Mucosa of descending colon (tissue), 3 donors: ENCODE measurements around the gene PPP1R16B. TPM values are rescaled to one million over a fixed set of nuclear protein-coding genes. Genes with fewer than 3 reads are reported as not detected.
"Not testable (repeated sequence)": the region's sequence is repeated elsewhere in the genome, so short reads cannot be mapped to it uniquely, and the experiment has no call there.

Experiments
- ATAC-seq: fragments of 200-7000 bp; cut with Tn5 transposase; one replicate; pipeline ENCODE4 v1.9.1; 2020; ENCODE audit warnings: mild to moderate bottlenecking, moderate library complexity
- DNase-seq, 3 donors: peaks; one replicate each; pipeline ENCODE4 v3.0.0-alpha.2; 2020
- H3K36me3 ChIP-seq: fragments of 200-600 bp; one replicate; pipeline ENCODE4 v1.8.0; 2021; ENCODE audit warnings: low read depth, mild to moderate bottlenecking
- H3K4me1 ChIP-seq: fragments of 200-600 bp; one replicate; pipeline ENCODE4 v1.8.0; 2021; ENCODE audit warnings: low read depth, mild to moderate bottlenecking
- H3K4me3 ChIP-seq: fragments of 200-600 bp; one replicate; pipeline ENCODE4 v1.8.0; 2021; ENCODE audit warnings: mild to moderate bottlenecking
- H3K9me3 ChIP-seq: fragments of 200-600 bp; one replicate; pipeline ENCODE4 v1.8.0; 2021; ENCODE audit warnings: mild to moderate bottlenecking
- CTCF ChIP-seq: fragments of 200-600 bp; IDR thresholded peaks from one replicate; pipeline ENCODE4 v1.8.0; 2022; ENCODE audit warnings: antibody characterized with exemption, mild to moderate bottlenecking
- intact Hi-C, 2 donors: fragments of 100-400 bp; cut with DNase I in 1 of 2; cut with micrococcal nuclease in 1 of 2; formaldehyde crosslinking; loops; one replicate each; pipeline versions ENCODE4 v1.11.0 to v1.11.1; 2022; cut with DNase I, micrococcal nuclease
- total RNA-seq, 3 donors: library from RNA; stranded (reverse); fragmentation: NEBNext Ultra II Directional in 2 of 3; extraction: Animal tissue kit (Norgen Biotek cat#: 25700) in 2 of 3; gene quantifications; one replicate each; pipeline versions ENCODE4 v1.2.1 to v1.2.4, GENCODE V29; 2021 to 2023
- donor health status: DM: no; HTN: no; CAD: no; lungs with moderate emphysema.
- donor health status: DM: no; HTN: no; CAD: no.
- donor health status: DM: no; HTN: yes; CAD: no.

Gene PPP1R16B
- total RNA-seq, 3 donors from 2014 or later = 4.4 to 5.6 (median 4.4) TPM

DNA sequence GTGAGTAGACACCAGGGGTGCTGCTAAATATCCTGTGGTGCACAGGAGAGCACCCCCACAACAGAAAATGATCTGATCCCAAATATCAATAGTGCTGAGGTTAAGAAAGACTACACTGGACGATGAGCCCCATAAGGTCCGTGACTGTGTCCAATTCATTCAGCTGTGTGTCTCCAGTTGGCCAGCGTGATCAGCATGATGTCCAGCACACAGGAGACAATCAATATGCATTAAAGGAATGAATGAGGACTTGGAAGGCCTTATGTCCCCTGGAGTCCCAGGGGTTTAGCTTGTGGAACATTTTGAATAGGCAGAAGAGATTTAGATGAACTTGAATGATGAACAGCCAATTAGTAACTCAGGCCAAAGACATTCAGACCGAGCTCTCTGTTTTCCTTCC lies 6.3 kb downstream of the PPP1R16B start:
- no peak for TF ChIP-seq CTCF
- Histone ChIP-seq H3K4me1 (no peaks in the 10 kb centered on the region), H3K9me3 (no peaks in the 10 kb centered on the region), H3K4me3 (no peak overlapping the region), H3K36me3 (no peaks in the 10 kb centered on the region)
- DNase-seq (no peak), ATAC-seq (no peak)
- intact Hi-C loops = no loop called here

GRCh38 chr20:38812182-38812581 lies 6.7 kb downstream of the PPP1R16B start:
- DNase-seq = no peak
- ATAC-seq = no peak
- no peak overlapping the region for H3K4me3 ChIP-seq

DNA sequence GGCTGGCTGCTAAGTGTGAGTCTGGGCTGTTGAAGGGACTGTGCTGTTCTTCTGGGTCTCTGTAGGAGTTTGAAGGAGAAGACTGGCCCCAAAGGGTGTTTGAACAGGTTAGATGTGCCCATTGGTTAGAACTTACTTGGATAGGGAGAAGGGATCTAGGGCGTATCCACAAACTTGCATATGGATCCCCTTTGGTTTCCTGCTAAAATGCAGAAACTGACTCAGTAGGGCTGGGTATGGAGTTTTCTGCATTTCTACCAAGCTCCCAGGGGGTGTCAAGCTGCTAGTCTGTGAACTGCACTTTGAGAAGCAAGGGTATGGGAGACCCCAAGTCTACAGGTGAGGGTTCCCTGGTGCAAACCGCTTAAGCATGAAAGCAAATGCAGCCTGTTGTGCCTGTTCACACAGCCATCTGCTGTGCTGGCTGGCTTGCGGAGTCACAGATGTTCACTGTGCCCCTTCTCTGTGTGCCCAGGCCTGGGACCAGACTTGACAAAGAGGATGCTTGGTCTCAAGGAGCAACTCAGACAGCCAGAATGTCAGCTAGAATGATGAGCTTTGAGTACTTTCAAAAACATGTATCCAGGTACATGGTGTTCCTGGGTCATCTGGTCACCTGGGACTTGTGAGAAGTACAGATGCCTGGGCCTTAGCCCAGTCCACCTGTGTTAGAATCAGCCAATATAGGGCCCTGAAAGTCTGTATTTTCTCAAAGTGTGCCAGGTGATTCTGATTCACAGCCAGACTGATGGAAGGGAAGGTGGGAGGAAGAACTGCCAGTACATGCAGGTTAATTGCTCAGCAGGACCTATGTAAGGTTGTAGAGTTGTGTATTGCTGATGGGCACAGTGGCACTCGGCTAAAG lies 7.4 kb downstream of the PPP1R16B start:
- intact Hi-C loops = no loop called here
- DNase-seq (no peak), ATAC-seq (no peak)
- no peak overlapping the region for H3K4me3 ChIP-seq
- no peak for TF ChIP-seq CTCF
- H3K36me3 ChIP-seq = no peaks in the 10 kb centered on the region
- no peaks in the 10 kb centered on the region for H3K4me1 ChIP-seq
- H3K9me3 ChIP-seq = no peaks in the 10 kb centered on the region

More at GRCh38 chr20:38812182-38812581, 6.7 kb downstream of the PPP1R16B start:
- no peak for TF ChIP-seq CTCF
- H3K36me3 ChIP-seq = no peaks in the 10 kb centered on the region
- no peaks in the 10 kb centered on the region for H3K9me3 ChIP-seq
- intact Hi-C loops = no loop called here
- H3K4me1 ChIP-seq = no peaks in the 10 kb centered on the region

- H3K4me1 ChIP-seq, H3K4me3 ChIP-seq, H3K9me3 ChIP-seq, DNase-seq, ATAC-seq, H3K36me3 ChIP-seq, intact Hi-C loops: not testable (repeated sequence)
Observed at GRCh38 chr20:38813574-38813962, 8.1 kb downstream of the PPP1R16B start.

GRCh38 chr20:38815446-38815845 lies 9.9 kb downstream of the PPP1R16B start:
- DNase-seq = no peak
- TF ChIP-seq CTCF = no peak
- no peaks in the 10 kb centered on the region for H3K9me3 ChIP-seq
- intact Hi-C loops = no loop called here
- H3K4me3 ChIP-seq = no peak overlapping the region
- no peak for ATAC-seq
- H3K4me1 ChIP-seq = no peaks in the 10 kb centered on the region
- H3K36me3 ChIP-seq = no peaks in the 10 kb centered on the region

DNA sequence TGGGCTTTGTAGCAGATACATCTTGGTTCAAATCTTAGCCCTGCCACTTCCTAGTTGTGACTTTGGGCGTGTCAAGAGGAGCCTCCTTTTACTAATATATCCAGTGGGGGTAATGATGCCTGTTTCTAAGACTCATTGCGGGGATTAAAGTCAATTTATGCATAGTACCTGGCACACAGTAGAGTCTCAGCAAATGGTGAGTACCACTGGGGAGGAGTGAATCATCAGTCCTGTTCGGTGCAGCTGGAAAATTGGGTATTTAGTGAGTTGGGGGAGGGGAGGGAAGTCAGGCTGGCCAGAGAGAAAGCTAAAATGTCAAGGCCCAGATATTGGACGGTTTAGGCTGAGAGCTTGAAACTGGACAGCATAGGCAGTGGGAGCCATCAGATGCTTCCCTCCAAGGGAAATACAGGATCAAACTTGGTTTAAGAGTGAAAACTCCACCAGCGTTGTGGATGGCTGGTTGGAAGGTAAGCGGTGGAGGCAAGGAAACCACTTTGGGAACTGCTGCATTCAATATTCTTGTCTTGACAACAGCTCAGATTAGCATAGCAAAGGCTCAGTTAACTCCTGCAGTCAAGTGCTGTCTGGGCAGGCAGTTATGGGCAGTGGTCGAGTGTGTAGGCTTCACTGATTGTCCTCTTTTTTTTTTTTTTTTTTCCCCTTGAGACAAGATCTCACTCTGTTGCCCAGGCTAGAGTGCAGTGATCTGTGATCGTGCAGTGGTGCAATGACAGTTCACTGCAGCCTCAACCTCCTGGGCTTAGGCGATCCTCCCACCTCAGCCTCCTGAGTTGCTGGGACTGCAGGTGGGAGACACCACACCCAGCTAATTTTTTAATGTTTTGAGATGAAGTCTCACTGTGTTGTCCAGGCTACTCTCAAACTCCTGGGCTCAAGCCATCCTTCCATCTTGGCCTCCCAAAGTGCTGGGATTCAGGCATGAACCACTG lies 12.9 kb downstream of the PPP1R16B start:
- intact Hi-C loops = no loop called here
- Histone ChIP-seq H3K9me3 (no peaks in the 10 kb centered on the region), H3K4me3 (no peak overlapping the region), H3K36me3 (no peaks in the 10 kb centered on the region), H3K4me1 (no peaks in the 10 kb centered on the region)
- DNase-seq = no peak
- ATAC-seq = no peak
- TF ChIP-seq CTCF = no peak
